WTC11 (cell line): ENCODE results near the gene DYNC1I1.

ENCODE experiments used
- CBFB ChIP-seq: sonication (generic); formaldehyde crosslinking; IDR thresholded peaks from 2 replicates; pipeline ENCODE4 v1.8.1; 2022; ENCODE audit warnings: mild to moderate bottlenecking, low read depth, missing genetic modification reagents
- CTCF ChIP-seq: fragments of 200-600 bp; IDR thresholded peaks from 2 replicates; pipeline ENCODE4 v1.8.0; 2022; ENCODE audit warnings: antibody characterized with exemption
- E2F1 ChIP-seq: sonication (generic); formaldehyde crosslinking; IDR thresholded peaks from 2 replicates; pipeline ENCODE4 v1.8.0; 2022; ENCODE audit warnings: mild to moderate bottlenecking, missing genetic modification reagents
- ELF4 ChIP-seq: sonication (generic); formaldehyde crosslinking; IDR thresholded peaks from 2 replicates; pipeline ENCODE4 v1.8.1; 2022; ENCODE audit warnings: low read depth, mild to moderate bottlenecking, moderate library complexity, missing genetic modification reagents
- EMX1 ChIP-seq: fragments of 250-450 bp; sonication (Bioruptor Pico); IDR thresholded peaks from 2 replicates; pipeline ENCODE4 v1.8.0; 2021; ENCODE audit warnings: mild to moderate bottlenecking
- FOXJ3 ChIP-seq: sonication (generic); formaldehyde crosslinking; IDR thresholded peaks from 2 replicates; pipeline ENCODE4 v1.9.0; 2021; ENCODE audit warnings: missing genetic modification reagents, mild to moderate bottlenecking, borderline replicate concordance
- GRHL2 ChIP-seq: fragments of 250-450 bp; sonication (Bioruptor Pico); IDR thresholded peaks from 2 replicates; pipeline ENCODE4 v1.8.0; 2022; ENCODE audit warnings: mild to moderate bottlenecking, moderate library complexity; ENCODE audit not compliant: insufficient replicate concordance, severe bottlenecking
- RORB ChIP-seq: fragments of 250-450 bp; sonication (Bioruptor Pico); IDR thresholded peaks from 2 replicates; pipeline ENCODE4 v1.9.0; 2021; ENCODE audit warnings: mild to moderate bottlenecking
- USF1 ChIP-seq: sonication (generic); formaldehyde crosslinking; IDR thresholded peaks from 2 replicates; pipeline ENCODE4 v1.8.0; 2022; ENCODE audit warnings: mild to moderate bottlenecking, missing genetic modification reagents
- ZNF317 ChIP-seq: sonication (generic); formaldehyde crosslinking; IDR thresholded peaks from 2 replicates; pipeline ENCODE4 v1.8.1; 2023; ENCODE audit warnings: low read depth, mild to moderate bottlenecking, moderate library complexity, missing genetic modification reagents, borderline replicate concordance
- TF ChIP-seq, protein P1 (sequence below): sonication (generic); formaldehyde crosslinking; IDR thresholded peaks from 2 replicates; pipeline ENCODE4 v1.8.1; 2022; ENCODE audit warnings: mild to moderate bottlenecking, moderate library complexity, missing genetic modification reagents

DNA sequence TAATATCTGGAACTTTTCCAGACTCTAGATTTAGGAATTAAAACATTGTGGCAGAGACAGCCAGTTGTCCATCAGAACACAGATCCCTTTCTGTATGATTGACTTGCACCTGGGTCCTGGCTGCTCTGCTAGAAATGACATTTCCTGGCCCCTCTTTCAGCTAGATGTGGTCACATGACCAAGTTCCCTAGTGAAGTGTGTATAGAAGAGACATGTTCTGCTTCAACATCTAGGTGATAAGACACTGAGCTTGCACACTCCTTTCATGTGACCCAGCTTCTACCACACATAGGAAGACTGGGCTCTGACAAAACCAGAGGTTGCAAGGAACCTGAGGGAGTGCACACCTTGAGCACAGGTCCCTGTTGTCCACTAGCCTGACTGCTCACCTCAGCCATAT lies 22.8 kb upstream of the DYNC1I1 start:
- TF ChIP-seq, protein P1, sequence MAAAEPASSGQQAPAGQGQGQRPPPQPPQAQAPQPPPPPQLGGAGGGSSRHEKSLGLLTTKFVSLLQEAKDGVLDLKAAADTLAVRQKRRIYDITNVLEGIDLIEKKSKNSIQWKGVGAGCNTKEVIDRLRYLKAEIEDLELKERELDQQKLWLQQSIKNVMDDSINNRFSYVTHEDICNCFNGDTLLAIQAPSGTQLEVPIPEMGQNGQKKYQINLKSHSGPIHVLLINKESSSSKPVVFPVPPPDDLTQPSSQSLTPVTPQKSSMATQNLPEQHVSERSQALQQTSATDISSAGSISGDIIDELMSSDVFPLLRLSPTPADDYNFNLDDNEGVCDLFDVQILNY (CRISPR knock-in tag), result no peak
- TF ChIP-seq USF1 (CRISPR knock-in tag), result no peak
- TF ChIP-seq ELF4 (CRISPR knock-in tag), result no peak
- TF ChIP-seq RORB (CRISPR knock-in tag), result no peak
- no peak for TF ChIP-seq EMX1
- no peak for TF ChIP-seq CTCF
- no peak for TF ChIP-seq CBFB (CRISPR knock-in tag)
- no peak for TF ChIP-seq GRHL2 (CRISPR knock-in tag)
- TF ChIP-seq ZNF317 (CRISPR knock-in tag), result no peak
- TF ChIP-seq FOXJ3 (CRISPR knock-in tag), result no peak
- no peak for TF ChIP-seq E2F1 (CRISPR knock-in tag)
